Measurements from ENCODE around the gene KIAA1614. TPM values are rescaled to one million over a fixed set of nuclear protein-coding genes. Genes with fewer than 3 reads are reported as not detected.
A peak's percentile ranks its signal among the peaks of the same experiment; 100 is the strongest.

The KIAA1614 gene
- total RNA-seq, 1 experiment from 2014 or later, result 63.1 TPM

DNA sequence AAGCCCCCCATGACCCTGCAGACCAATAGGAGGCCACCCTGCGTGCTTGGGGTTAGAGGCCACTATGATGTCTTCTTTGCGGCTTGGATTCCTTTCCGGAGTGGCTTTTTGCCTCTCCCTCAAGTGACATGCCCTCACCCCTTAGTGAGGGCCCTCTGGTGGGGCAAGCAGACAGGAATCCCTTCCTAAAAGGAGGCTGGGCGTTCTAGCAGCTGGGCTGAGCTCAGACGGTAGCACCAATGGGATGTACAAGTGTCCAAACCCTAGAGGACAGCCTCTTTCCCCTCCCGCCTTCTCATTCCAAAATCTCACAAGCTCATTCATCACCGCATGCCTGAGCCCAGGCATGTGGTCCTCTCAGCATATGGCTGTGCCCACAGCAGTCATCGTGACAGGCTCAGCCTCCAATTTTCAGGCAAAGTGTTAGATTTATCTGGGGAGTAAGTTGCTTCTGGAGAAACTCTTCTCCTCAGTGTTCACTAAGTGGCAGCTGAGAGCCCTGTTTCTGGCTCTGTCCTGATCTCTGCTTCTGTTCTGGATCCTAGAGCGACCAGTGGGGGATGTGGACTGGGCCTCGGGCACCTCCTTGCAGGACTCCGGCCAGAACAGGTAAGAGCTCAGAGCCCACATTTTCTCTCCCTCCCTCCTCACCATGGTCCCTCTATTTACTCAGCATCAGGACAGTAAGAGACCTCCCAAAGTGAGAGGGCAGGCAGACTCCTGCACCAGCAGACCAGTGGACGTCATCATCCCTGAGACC is 4.8 kb downstream of the KIAA1614 start:
- DNase-seq, result peak; percentile 89 to 95
- H3K27ac ChIP-seq, result peak overlapping the region; percentile 89
- peaks cover 51% of the 10 kb centered on the region for H3K4me1 ChIP-seq
- no peaks in the 10 kb centered on the region for H3K9me3 ChIP-seq (replicated peaks)
- no peaks in the 10 kb centered on the region for H3K27me3 ChIP-seq
- H3K36me3 ChIP-seq, result no peaks in the 10 kb centered on the region; the same call in 1 of the 2 replicates
- peak overlapping the region; percentile 40 for H3K4me3 ChIP-seq

DNA sequence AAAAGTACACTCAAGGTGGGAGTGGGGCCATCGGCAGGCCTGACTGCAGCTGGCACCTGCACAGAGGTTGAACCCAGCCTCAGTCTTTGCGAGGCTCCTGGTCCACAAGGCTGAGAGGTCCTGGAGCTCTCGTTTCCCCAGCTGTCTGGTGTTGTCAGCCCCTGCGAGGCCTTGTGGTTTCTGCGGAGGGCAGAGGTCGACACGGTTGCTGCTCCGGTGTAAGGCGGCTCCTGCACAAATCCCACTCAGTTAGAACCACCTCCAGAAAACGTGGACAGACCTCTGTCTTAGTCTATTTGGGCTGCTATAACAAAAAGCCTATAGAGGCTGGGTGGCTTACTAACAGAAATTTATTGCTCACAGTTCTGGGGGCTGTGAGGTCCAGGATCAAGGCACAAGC is 5.8 kb downstream of the KIAA1614 start:
- Histone ChIP-seq H3K27me3 (no peaks in the 10 kb centered on the region), H3K27ac (peak overlapping the region; percentile 89), H3K4me1 (peaks cover 58% of the 10 kb centered on the region), H3K4me3 (peak overlapping the region; percentile 40), H3K36me3 (no peaks in the 10 kb centered on the region; the same call in 1 of the 2 replicates), H3K9me3 (replicated peaks) (no peaks in the 10 kb centered on the region)
- DNase-seq, result peak; percentile 92 to 95

DNA sequence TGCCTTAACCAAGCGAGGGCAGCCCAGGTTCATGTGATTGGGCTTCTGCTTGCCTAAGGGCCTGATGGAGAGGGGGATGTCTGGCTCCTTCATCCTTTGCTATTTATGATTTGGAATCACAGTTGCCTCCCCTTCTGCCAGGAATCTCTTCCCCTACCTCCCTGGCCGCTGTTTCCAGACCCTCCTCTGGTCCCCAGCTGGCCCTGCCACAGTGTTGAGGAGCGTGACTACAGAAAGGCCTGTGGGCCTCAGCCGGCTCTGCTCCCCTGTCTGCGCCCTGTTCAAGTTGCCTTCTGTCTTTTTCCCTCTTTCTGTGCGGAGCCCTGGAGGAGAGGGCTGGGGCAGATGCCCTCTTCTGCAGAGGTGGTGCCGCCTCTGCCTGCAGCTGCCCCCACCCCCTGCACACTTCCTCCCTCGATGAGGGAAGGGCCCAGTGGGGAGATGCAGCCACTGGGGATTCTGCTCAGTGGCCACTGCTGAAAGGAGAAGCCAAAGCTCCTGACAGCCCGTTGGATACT is 6.5 kb downstream of the KIAA1614 start:
- Histone ChIP-seq H3K9me3 (replicated peaks) (no peaks in the 10 kb centered on the region), H3K27me3 (no peaks in the 10 kb centered on the region), H3K4me1 (peaks cover 63% of the 10 kb centered on the region), H3K36me3 (no peaks in the 10 kb centered on the region; the same call in 1 of the 2 replicates), H3K4me3 (peak overlapping the region; percentile 40; the same call in 1 of the 2 replicates), H3K27ac (peak overlapping the region; percentile 89)
- no peak for DNase-seq

DNA sequence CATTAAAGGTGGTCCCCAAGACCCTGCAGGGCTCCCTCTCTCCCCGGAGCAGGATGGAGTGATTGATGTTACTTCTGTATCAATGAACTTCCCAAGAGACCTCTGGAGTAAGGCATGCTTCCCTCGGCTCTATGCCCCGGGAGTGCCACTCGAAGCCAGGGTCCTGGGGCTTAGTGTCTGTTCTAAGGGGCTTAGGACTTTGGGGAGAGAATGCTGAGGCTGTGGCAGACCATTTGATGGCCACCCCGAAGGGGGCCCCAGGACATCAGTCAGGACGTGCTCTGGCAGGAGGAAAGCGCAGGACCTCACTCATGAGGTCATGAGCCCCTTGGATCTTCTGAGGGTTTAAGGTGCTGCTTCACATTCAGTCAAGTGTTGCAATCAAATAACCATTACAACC is 7.5 kb downstream of the KIAA1614 start:
- H3K27me3 ChIP-seq, result no peaks in the 10 kb centered on the region
- H3K4me3 ChIP-seq, result no peak overlapping the region
- DNase-seq, result no peak
- H3K36me3 ChIP-seq, result no peaks in the 10 kb centered on the region; the same call in 1 of the 2 replicates
- peaks cover 70% of the 10 kb centered on the region for H3K4me1 ChIP-seq
- H3K27ac ChIP-seq, result peak overlapping the region; percentile 89
- H3K9me3 ChIP-seq (replicated peaks), result no peaks in the 10 kb centered on the region

DNA sequence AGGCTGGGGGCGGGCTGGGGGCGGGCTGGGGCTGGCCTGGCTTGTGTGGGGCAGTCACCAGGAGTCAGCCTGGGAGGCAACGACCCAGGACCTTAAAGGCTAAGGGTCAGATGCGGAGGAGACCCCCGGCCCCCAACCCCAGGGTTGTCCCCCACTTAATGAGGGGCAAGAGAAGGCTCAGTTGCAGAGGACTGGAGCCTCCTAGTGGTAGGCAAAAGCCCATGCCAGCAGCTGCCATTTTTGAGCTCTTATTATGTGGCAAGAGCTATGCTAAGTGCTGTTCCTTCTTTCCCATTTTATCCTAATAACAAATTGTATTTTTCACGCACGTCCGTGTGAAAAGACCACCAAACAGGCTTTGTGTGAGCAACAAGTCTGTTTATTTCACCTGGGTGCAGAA is 8.0 kb downstream of the KIAA1614 start:
- H3K27ac ChIP-seq, result no peak overlapping the region
- no peaks in the 10 kb centered on the region for H3K27me3 ChIP-seq
- no peaks in the 10 kb centered on the region; the same call in 1 of the 2 replicates for H3K36me3 ChIP-seq
- H3K4me1 ChIP-seq, result peaks cover 75% of the 10 kb centered on the region
- DNase-seq, result no peak
- H3K4me3 ChIP-seq, result no peak overlapping the region
- no peaks in the 10 kb centered on the region for H3K9me3 ChIP-seq (replicated peaks)

DNA sequence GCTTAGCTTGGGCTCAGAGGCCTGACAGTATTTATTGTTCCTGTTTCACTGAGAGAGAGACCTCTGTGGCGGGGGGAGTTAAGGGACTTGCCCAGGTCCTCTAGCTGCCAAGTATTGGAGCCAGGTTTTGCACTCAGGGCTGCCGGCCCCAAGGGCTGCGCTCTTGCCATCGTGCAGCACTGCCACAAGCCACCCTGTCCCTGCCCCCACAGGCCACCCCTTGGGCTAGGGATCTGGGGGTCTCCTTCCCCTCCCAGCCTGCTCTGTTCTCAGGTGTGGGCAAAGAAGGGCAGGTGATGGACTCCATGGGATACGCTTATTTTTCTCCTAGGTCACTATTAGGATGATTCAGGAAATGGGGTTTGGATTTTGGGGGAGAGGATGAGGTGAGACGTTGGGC is 8.7 kb downstream of the KIAA1614 start:
- peaks cover 80% of the 10 kb centered on the region for H3K4me1 ChIP-seq

DNA sequence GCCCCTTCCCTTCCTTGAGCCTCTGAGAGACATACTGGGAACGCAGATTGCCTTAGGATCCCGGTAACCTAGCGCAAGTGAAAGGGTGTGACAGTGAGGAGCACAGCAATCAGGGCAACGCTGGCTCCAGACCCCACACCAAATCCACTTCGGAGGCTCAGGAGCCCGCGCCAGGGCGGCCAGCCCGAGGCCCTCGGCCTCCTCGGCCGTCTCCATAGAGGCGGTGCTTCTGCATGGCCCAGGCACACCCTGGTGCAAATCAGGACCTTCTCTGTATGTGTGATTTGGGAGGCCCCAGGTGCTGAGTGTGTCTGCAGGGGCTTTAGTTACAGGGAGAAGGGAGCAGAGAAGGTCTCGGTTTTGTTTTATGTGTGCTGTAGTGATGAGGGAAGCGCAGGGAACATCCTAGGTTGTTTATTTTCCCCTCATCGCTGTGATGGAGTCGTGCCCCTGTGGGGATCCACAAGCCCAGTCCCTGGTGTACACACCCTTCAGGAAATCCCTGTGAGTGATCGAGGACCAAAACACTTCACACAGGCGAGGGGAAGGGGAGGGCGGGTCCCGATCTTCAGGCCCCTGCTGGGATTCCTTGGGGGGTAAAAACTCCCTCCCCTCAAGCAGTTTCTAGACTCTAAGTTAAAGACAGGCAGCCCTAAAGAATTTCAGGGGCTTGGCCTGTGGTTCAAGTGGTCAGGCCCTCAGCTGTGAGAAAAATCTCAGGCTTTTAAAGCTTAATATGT is 9.4 kb downstream of the KIAA1614 start:
- H3K27me3 ChIP-seq, result no peaks in the 10 kb centered on the region
- H3K4me1 ChIP-seq, result peaks cover 81% of the 10 kb centered on the region
- peak; percentile 45 to 52 for DNase-seq

More for the DNA sequence above, 8.7 kb downstream of the KIAA1614 start:
- H3K9me3 ChIP-seq (replicated peaks), result no peaks in the 10 kb centered on the region
- no peak overlapping the region for H3K4me3 ChIP-seq
- peak overlapping the region; percentile 90 for H3K27ac ChIP-seq
- H3K27me3 ChIP-seq, result no peaks in the 10 kb centered on the region
- H3K36me3 ChIP-seq, result no peaks in the 10 kb centered on the region; the same call in 1 of the 2 replicates
- DNase-seq, result no peak

DNA sequence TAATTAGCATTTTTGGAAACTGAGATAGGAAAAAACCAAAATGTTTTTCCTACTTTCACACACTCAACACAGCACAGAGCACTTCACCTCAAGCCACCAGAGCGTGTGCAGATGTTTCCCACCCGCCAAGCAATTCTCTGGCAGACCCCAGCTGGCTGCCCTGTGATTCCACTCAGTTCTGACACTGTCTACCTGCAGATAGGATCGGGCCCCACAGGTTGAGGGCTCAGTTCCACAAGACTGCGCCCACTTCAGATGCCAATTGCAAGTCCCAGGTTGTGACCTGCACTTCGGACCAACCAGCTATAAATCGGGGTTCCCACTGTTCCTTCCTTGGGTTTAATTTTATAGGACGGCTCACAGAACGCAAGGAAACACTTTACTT is 9.9 kb downstream of the KIAA1614 start:
- Histone ChIP-seq H3K27me3 (no peaks in the 10 kb centered on the region), H3K36me3 (no peaks in the 10 kb centered on the region; the same call in 1 of the 2 replicates), H3K4me3 (peak overlapping the region; percentile 4), H3K4me1 (peaks cover 82% of the 10 kb centered on the region), H3K27ac (peak overlapping the region; percentile 90), H3K9me3 (replicated peaks) (no peaks in the 10 kb centered on the region)
- no peak for DNase-seq

More for the DNA sequence above, 9.4 kb downstream of the KIAA1614 start:
- Histone ChIP-seq H3K4me3 (no peak overlapping the region), H3K9me3 (replicated peaks) (no peaks in the 10 kb centered on the region), H3K36me3 (no peaks in the 10 kb centered on the region; the same call in 1 of the 2 replicates), H3K27ac (peak overlapping the region; percentile 90)

DNA sequence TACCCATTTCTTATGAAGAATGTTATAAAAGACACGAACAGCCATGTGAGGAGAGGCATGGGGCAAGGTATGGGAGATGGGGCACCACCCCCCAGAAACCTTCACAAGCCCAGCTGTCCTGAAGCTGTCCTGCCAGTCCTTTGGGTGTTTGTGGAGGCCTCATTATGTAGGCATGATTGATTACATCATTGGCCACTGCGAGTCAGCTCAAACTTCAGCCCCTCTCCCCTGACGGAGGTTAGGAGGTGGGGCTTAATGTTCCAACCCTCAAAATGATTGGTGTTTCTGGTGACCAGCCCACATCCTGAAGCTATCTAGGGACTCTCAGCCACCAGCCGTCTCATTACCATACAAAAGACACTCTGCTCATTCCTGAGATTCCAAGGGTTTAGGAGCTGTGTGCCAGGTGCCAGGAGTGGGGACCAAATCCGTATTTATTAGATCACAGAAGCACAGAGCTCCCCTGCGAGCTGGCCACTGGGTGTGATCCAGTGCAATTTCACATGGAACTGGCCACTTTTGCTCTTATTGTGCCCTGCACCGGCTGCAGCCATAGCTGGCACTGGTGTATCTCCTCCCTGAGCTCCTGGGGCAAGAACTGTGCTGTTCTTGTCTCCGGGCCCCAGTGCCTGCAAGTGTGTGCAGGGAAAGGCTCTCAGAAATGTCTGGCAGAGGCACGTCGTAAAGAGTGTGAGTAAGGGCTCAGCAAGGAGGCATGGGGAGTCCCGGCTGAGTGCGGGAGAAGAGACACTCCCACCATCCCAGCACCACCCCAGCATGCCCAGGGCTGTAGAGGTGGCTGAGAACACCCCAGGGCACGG is 10.5 kb downstream of the KIAA1614 start:
- Histone ChIP-seq H3K4me3 (peak overlapping the region; percentile 4), H3K9me3 (replicated peaks) (no peaks in the 10 kb centered on the region), H3K27me3 (no peaks in the 10 kb centered on the region), H3K4me1 (peaks cover 82% of the 10 kb centered on the region), H3K27ac (peak overlapping the region; percentile 90), H3K36me3 (no peaks in the 10 kb centered on the region; the same call in 1 of the 2 replicates)
- DNase-seq, result peak; percentile 90 to 96

DNA sequence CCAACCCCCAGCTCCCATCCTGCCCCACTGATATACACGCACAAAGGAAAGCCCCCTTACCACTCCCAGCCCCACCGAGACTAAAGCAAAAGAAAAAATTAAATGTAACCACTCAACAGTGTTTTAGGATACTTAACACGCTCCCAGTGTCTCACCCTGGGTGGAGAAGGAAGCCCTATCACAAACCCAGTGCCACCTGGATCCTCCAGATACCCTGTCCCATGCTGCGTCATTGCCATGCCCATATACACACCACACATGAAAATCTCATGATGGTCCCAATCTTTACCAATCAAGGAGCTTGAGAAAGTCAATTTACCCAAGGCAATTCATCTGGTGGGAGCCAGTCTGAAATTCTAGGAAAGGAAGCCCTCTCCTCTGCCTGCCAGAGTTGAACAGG is 11.2 kb downstream of the KIAA1614 start:
- H3K36me3 ChIP-seq, result no peaks in the 10 kb centered on the region; the same call in 1 of the 2 replicates
- peak overlapping the region; percentile 90 for H3K27ac ChIP-seq
- H3K27me3 ChIP-seq, result no peaks in the 10 kb centered on the region
- no peak overlapping the region for H3K4me3 ChIP-seq
- DNase-seq, result no peak
- no peaks in the 10 kb centered on the region for H3K9me3 ChIP-seq (replicated peaks)
- H3K4me1 ChIP-seq, result peaks cover 82% of the 10 kb centered on the region

DNA sequence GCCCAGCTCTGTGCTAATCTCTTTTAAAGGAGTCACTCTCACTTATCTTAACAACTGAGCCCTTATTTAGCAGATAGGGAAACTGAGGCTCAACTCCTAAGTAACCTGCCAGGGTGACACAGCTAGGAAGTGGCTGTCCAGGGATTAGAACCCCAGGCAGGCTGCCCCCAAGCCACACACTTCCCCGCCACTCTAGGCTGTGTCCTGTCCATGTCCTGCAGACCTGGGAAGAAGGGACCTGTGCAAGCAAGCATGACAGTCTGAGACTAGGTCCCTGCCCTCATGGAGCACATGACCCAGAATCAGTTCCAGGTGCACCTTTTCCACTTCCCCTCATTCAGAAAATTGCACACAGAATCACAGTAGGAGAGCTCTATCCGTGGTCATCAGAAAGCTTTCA is 12.2 kb downstream of the KIAA1614 start:
- Histone ChIP-seq H3K36me3 (peaks cover 7% of the 10 kb centered on the region), H3K9me3 (replicated peaks) (no peaks in the 10 kb centered on the region), H3K27me3 (no peaks in the 10 kb centered on the region), H3K27ac (peak overlapping the region; percentile 100), H3K4me1 (peaks cover 80% of the 10 kb centered on the region), H3K4me3 (no peak overlapping the region)
- no peak for DNase-seq

DNA sequence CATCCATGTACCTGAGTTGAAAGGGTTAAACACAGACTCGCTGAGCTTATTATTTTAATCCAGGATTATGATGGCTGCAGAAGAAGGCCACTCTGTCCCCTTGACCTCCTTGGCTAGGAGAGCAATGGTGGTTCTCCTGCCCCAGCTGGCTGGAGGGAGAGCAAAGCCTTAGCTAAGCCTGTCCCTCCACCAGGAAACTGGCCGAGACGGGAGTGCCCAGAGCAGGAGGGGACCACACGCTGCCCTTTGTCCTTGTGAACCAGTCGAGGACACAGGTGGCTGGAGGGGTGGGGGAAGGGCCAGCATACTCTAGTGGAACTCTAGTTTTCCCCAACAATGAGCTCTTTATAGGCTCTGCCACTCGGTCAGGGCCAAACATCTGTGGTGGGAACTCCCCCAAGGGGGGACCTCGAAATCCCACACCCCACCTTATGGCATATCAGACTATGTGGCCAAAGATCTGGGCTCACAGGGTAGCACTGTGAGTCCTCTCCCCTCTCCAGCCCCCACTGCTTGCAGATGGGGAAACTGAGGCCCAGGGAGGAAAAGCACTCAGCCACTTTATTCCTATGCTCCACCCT is 12.9 kb downstream of the KIAA1614 start:
- peak; percentile 89 to 93 for DNase-seq
- Histone ChIP-seq H3K4me3 (no peak overlapping the region), H3K4me1 (peaks cover 84% of the 10 kb centered on the region), H3K27ac (peak overlapping the region; percentile 100), H3K9me3 (replicated peaks) (no peaks in the 10 kb centered on the region), H3K27me3 (no peaks in the 10 kb centered on the region), H3K36me3 (peaks cover 8% of the 10 kb centered on the region)

DNA sequence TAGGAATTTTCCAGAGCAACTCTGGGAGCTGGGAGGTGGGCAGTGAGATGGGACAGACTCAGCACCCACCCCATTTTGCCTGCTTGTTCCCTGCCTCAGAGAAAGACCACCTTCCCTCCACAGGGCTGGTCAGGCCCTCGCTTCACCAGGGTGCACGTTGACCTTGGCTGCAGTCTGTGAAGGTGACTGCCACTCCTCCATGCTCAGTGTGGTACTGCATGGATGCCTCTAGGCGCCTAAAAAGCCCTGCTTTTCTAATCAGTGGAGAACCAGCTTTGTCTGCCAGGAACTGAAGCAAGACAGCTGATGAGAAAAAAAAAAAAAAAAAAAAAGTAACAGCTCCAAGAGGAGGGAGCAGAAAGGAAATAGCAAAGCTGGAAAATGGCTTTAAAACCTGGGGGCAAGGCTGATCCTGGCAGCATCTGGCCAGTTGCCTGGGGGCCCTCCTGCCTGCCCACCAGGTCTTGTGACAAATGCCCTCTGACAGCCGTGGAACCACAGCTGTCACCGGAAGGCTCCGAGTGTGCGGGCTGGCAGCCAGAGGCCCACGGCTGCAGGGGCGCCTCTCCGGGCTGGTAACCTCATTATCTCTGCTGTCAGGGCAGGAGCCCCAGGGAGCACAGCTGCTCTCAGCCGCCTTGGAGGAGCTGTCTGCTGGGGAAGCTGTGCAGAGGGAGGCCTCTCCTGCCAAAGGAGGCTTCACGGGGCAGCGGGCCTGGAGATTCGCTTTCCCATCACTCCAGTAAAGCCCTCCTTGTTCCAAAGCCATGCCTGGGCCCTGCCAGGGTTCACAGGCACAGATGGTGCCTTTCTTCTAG is 13.7 kb downstream of the KIAA1614 start:
- peak overlapping the region; percentile 100 for H3K27ac ChIP-seq
- DNase-seq, result peak; percentile 97 to 98

More for the DNA sequence above, 13.7 kb downstream of the KIAA1614 start:
- Histone ChIP-seq H3K4me3 (no peak overlapping the region), H3K27me3 (no peaks in the 10 kb centered on the region), H3K9me3 (replicated peaks) (no peaks in the 10 kb centered on the region), H3K4me1 (peaks cover 89% of the 10 kb centered on the region), H3K36me3 (peaks cover 8% of the 10 kb centered on the region)
